ENCODE results near the gene CCR5AS.

CCR5AS gene

GRCh38 chr3:46454209-46454595 is 47.3 kb upstream of the CCR5AS start:
- no peak overlapping the region for H2AFZ ChIP-seq (ENCODE audit: low read depth, low read length)
- no peak overlapping the region for H2BK120ac ChIP-seq (ENCODE audit: low read depth, low read length)
- no peaks in the 10 kb centered on the region for H3K4me1 ChIP-seq (ENCODE audit: control insufficient read depth, insufficient read depth, low read depth, low read length)
- H4K91ac ChIP-seq (ENCODE audit: low read length) = no peak overlapping the region
- no peak overlapping the region for H2BK5ac ChIP-seq (ENCODE audit: low read depth, low read length, poor library complexity, severe bottlenecking)
- no peaks in the 10 kb centered on the region for H3K79me1 ChIP-seq (replicated peaks; ENCODE audit: low read length, poor library complexity, severe bottlenecking)
- H3K4me2 ChIP-seq (ENCODE audit: low read length, poor library complexity, severe bottlenecking) = no peak overlapping the region
- WGBS = 49% methylated on average over 3 of the region's 3 CpGs
- no peak overlapping the region for H2BK12ac ChIP-seq (ENCODE audit: low read length in 2 of 2)
- no peaks in the 10 kb centered on the region for H3K36me3 ChIP-seq (ENCODE audit: control insufficient read depth in 1 of 2, insufficient read depth in 2 of 2, low read depth in 1 of 2, low read length in 2 of 2)
- no peak overlapping the region for H3K27ac ChIP-seq (ENCODE audit: low read length, poor library complexity, severe bottlenecking)
- no peaks in the 10 kb centered on the region for H3K9me3 ChIP-seq (ENCODE audit: control insufficient read depth, low read length)
- peaks cover 45 to 87% of the 10 kb centered on the region in 2 experiments for H3K27me3 ChIP-seq (ENCODE audit: control insufficient read depth in 1 of 2, insufficient read depth in 1 of 2, low read length in 2 of 2)
- no peak for DNase-seq
- H4K8ac ChIP-seq (ENCODE audit: low read length) = no peak overlapping the region
- H3K14ac ChIP-seq (ENCODE audit: low read length in 2 of 2) = no peak overlapping the region
- no peak overlapping the region for H3K4ac ChIP-seq (ENCODE audit: low read depth in 1 of 2, low read length in 2 of 2)
- no peak overlapping the region for H2AK5ac ChIP-seq (ENCODE audit: low read length, severe bottlenecking)
- no peak overlapping the region for H2BK15ac ChIP-seq (ENCODE audit: low read depth, poor library complexity, severe bottlenecking)
- H3K9ac ChIP-seq (ENCODE audit: low read length) = no peak overlapping the region
- H3K23ac ChIP-seq (ENCODE audit: low read length in 2 of 2) = no peak overlapping the region
- no peak overlapping the region for H3K4me3 ChIP-seq (ENCODE audit: insufficient read depth in 1 of 2, low read depth in 1 of 2, low read length in 2 of 2)
- no peak overlapping the region for H3K18ac ChIP-seq (ENCODE audit: low read depth in 1 of 2, low read length in 2 of 2)

GRCh38 chr3:46453526-46454208 is 46.8 kb upstream of the CCR5AS start:
- no peak overlapping the region for H2BK15ac ChIP-seq (ENCODE audit: low read depth, poor library complexity, severe bottlenecking)
- no peak overlapping the region for H2BK120ac ChIP-seq (ENCODE audit: low read depth, low read length)
- H3K18ac ChIP-seq (ENCODE audit: low read depth in 1 of 2, low read length in 2 of 2) = no peak overlapping the region
- H3K14ac ChIP-seq (ENCODE audit: low read length in 2 of 2) = no peak overlapping the region
- no peaks in the 10 kb centered on the region for H3K79me1 ChIP-seq (replicated peaks; ENCODE audit: low read length, poor library complexity, severe bottlenecking)
- no peak overlapping the region for H2AFZ ChIP-seq (ENCODE audit: low read depth, low read length)
- H3K36me3 ChIP-seq (ENCODE audit: control insufficient read depth in 1 of 2, insufficient read depth in 2 of 2, low read depth in 1 of 2, low read length in 2 of 2) = no peaks in the 10 kb centered on the region
- H2BK5ac ChIP-seq (ENCODE audit: low read depth, low read length, poor library complexity, severe bottlenecking) = no peak overlapping the region
- no peak for DNase-seq
- H3K4me3 ChIP-seq (ENCODE audit: insufficient read depth in 1 of 2, low read depth in 1 of 2, low read length in 2 of 2) = no peak overlapping the region
- no peaks in the 10 kb centered on the region for H3K4me1 ChIP-seq (ENCODE audit: control insufficient read depth, insufficient read depth, low read depth, low read length)
- no peak overlapping the region for H2AK5ac ChIP-seq (ENCODE audit: low read length, severe bottlenecking)
- H4K91ac ChIP-seq (ENCODE audit: low read length) = no peak overlapping the region
- no peaks in the 10 kb centered on the region for H3K9me3 ChIP-seq (ENCODE audit: control insufficient read depth, low read length)
- H3K27me3 ChIP-seq (ENCODE audit: control insufficient read depth in 1 of 2, insufficient read depth in 1 of 2, low read length in 2 of 2) = peaks cover 45 to 89% of the 10 kb centered on the region in 2 experiments
- H3K4ac ChIP-seq (ENCODE audit: low read depth in 1 of 2, low read length in 2 of 2) = no peak overlapping the region
- H4K8ac ChIP-seq (ENCODE audit: low read length) = no peak overlapping the region
- no peak overlapping the region for H2BK12ac ChIP-seq (ENCODE audit: low read length in 2 of 2)
- H3K9ac ChIP-seq (ENCODE audit: low read length) = no peak overlapping the region
- no peak overlapping the region for H3K27ac ChIP-seq (ENCODE audit: low read length, poor library complexity, severe bottlenecking)
- H3K23ac ChIP-seq (ENCODE audit: low read length in 2 of 2) = no peak overlapping the region
- WGBS = 80% methylated on average over 6 of the region's 7 CpGs
- no peak overlapping the region for H3K4me2 ChIP-seq (ENCODE audit: low read length, poor library complexity, severe bottlenecking)

- no peak overlapping the region for H2AK5ac ChIP-seq (ENCODE audit: low read length, severe bottlenecking)
- H2BK15ac ChIP-seq (ENCODE audit: low read depth, poor library complexity, severe bottlenecking) = no peak overlapping the region
- no peaks in the 10 kb centered on the region for H3K9me3 ChIP-seq (ENCODE audit: control insufficient read depth, low read length)
- H3K23ac ChIP-seq (ENCODE audit: low read length in 2 of 2) = no peak overlapping the region
- no peak for DNase-seq
- no peak overlapping the region for H3K4ac ChIP-seq (ENCODE audit: low read depth in 1 of 2, low read length in 2 of 2)
- no peak overlapping the region for H2BK12ac ChIP-seq (ENCODE audit: low read length in 2 of 2)
- H3K27ac ChIP-seq (ENCODE audit: low read length, poor library complexity, severe bottlenecking) = no peak overlapping the region
- no peak overlapping the region for H3K14ac ChIP-seq (ENCODE audit: low read length in 2 of 2)
- H3K79me1 ChIP-seq (replicated peaks; ENCODE audit: low read length, poor library complexity, severe bottlenecking) = no peaks in the 10 kb centered on the region
- H3K4me1 ChIP-seq (ENCODE audit: control insufficient read depth, insufficient read depth, low read depth, low read length) = no peaks in the 10 kb centered on the region
- H2BK120ac ChIP-seq (ENCODE audit: low read depth, low read length) = no peak overlapping the region
- H3K4me3 ChIP-seq (ENCODE audit: insufficient read depth in 1 of 2, low read depth in 1 of 2, low read length in 2 of 2) = no peak overlapping the region
- no peak overlapping the region for H3K4me2 ChIP-seq (ENCODE audit: low read length, poor library complexity, severe bottlenecking)
- no peak overlapping the region for H3K18ac ChIP-seq (ENCODE audit: low read depth in 1 of 2, low read length in 2 of 2)
- H2AFZ ChIP-seq (ENCODE audit: low read depth, low read length) = no peak overlapping the region
- H3K27me3 ChIP-seq (ENCODE audit: control insufficient read depth in 1 of 2, insufficient read depth in 1 of 2, low read length in 2 of 2) = peaks cover 44 to 90% of the 10 kb centered on the region in 2 experiments
- no peak overlapping the region for H4K91ac ChIP-seq (ENCODE audit: low read length)
- H3K36me3 ChIP-seq (ENCODE audit: control insufficient read depth in 1 of 2, insufficient read depth in 2 of 2, low read depth in 1 of 2, low read length in 2 of 2) = no peaks in the 10 kb centered on the region
- H4K8ac ChIP-seq (ENCODE audit: low read length) = no peak overlapping the region
- WGBS = 68% methylated on average over 13 of the region's 14 CpGs
- no peak overlapping the region for H2BK5ac ChIP-seq (ENCODE audit: low read depth, low read length, poor library complexity, severe bottlenecking)
- H3K9ac ChIP-seq (ENCODE audit: low read length) = no peak overlapping the region
Measured at GRCh38 chr3:46449755-46450552, 43.1 kb upstream of the CCR5AS start.

GRCh38 chr3:46448721-46449120 is 41.9 kb upstream of the CCR5AS start:
- Histone ChIP-seq H3K14ac (ENCODE audit: low read length in 2 of 2) (no peak overlapping the region), H3K23ac (ENCODE audit: low read length in 2 of 2) (no peak overlapping the region), H3K4me1 (ENCODE audit: control insufficient read depth, insufficient read depth, low read depth, low read length) (no peaks in the 10 kb centered on the region), H3K4ac (ENCODE audit: low read depth in 1 of 2, low read length in 2 of 2) (no peak overlapping the region), H2BK15ac (ENCODE audit: low read depth, poor library complexity, severe bottlenecking) (no peak overlapping the region), H2BK12ac (ENCODE audit: low read length in 2 of 2) (no peak overlapping the region), H2AK5ac (ENCODE audit: low read length, severe bottlenecking) (no peak overlapping the region), H3K27me3 (ENCODE audit: control insufficient read depth in 1 of 2, insufficient read depth in 1 of 2, low read length in 2 of 2) (peaks cover 32 to 83% of the 10 kb centered on the region in 2 experiments), H3K79me1 (replicated peaks; ENCODE audit: low read length, poor library complexity, severe bottlenecking) (no peaks in the 10 kb centered on the region), H3K9me3 (ENCODE audit: control insufficient read depth, low read length) (peaks cover under 1% of the 10 kb centered on the region), H2BK120ac (ENCODE audit: low read depth, low read length) (no peak overlapping the region), H4K91ac (ENCODE audit: low read length) (no peak overlapping the region), H3K9ac (ENCODE audit: low read length) (no peak overlapping the region), H3K36me3 (ENCODE audit: control insufficient read depth in 1 of 2, insufficient read depth in 2 of 2, low read depth in 1 of 2, low read length in 2 of 2) (no peaks in the 10 kb centered on the region), H2AFZ (ENCODE audit: low read depth, low read length) (no peak overlapping the region), H2BK5ac (ENCODE audit: low read depth, low read length, poor library complexity, severe bottlenecking) (no peak overlapping the region), H4K8ac (ENCODE audit: low read length) (peak overlapping the region; percentile 25), H3K4me2 (ENCODE audit: low read length, poor library complexity, severe bottlenecking) (no peak overlapping the region), H3K18ac (ENCODE audit: low read depth in 1 of 2, low read length in 2 of 2) (no peak overlapping the region), H3K27ac (ENCODE audit: low read length, poor library complexity, severe bottlenecking) (no peak overlapping the region), H3K4me3 (ENCODE audit: insufficient read depth in 1 of 2, low read depth in 1 of 2, low read length in 2 of 2) (no peak overlapping the region)
- 93% methylated on average over 17 of the region's 17 CpGs for WGBS
- DNase-seq = no peak
